ENCODE measurements around the gene WDR88.

GRCh38 chr19:33204136-33204973 is 72.4 kb downstream of the WDR88 start:
- TF ChIP-seq CTCF (IDR thresholded peaks at IDR 0.05; ENCODE audit: low read depth, low read length, poor library complexity, severe bottlenecking) (no peak), EZH2phosphoT487 (IDR thresholded peaks at IDR 0.05; ENCODE audit: borderline replicate concordance, low read length) (no peak)

Data from DOHH2 (cell line).